HepG2 (cell line): ENCODE measurements around the gene TXNRD2. TPM values are rescaled to one million over a fixed set of nuclear protein-coding genes. Genes with fewer than 3 reads are reported as not detected.
A peak's percentile ranks its signal among the peaks of the same experiment; 100 is the strongest.

Experiments used
- ATAC-seq: fragments of 200-7000 bp; cut with Tn5 transposase; 3 replicates; pipeline ENCODE4 v1.9.1; 2020; ENCODE audit warnings: mild to moderate bottlenecking, moderate library complexity
- BruUV-seq: library from RNA; stranded (reverse); fragments of 400-500 nt; replicated peaks from 2 replicates; lab custom pipeline; 2021; lab: Mats Ljungman, UMichigan
- CTCF ChIA-PET: fragments of 300-600 bp; formaldehyde crosslinking; extraction: SDS; loops from one replicate; lab custom pipeline; 2021; ENCODE audit warnings: low total read pairs, inconsistent platforms, low intra/inter-chr PET ratio; lab: Yijun Ruan, JAX
- POLR2A ChIA-PET: fragments of 350-600 bp; sonication (Branson Sonifier 250); formaldehyde crosslinking; loops from one replicate; lab custom pipeline; 2020; ENCODE audit warnings: antibody characterized with exemption, inconsistent platforms; lab: Yijun Ruan, JAX
- DNase-seq: peaks from one replicate; pipeline ENCODE4 v3.0.0-alpha.2; 2015; ENCODE audit warnings: low spot score
- FAIRE-seq: peaks from 3 replicates; lab custom pipeline; 2011; peaks lifted over from hg19 to GRCh38; lab: Jason Lieb, UNC
- H2AFZ ChIP-seq: one replicate; pipeline ENCODE4 v1.6.1; 2011; ENCODE audit warnings: low read length, inconsistent platforms
- H3K27ac ChIP-seq: fragments of 300-600 bp; 3 replicates; pipeline ENCODE4 v1.8.0; 2011; ENCODE audit warnings: mixed run types, mild to moderate bottlenecking, mixed read lengths, low read length, inconsistent platforms; ENCODE audit not compliant: insufficient read depth; ENCODE audit errors: extremely low read length
- H3K27me3 ChIP-seq, 2 experiments: fragments of 200-600 bp in 1 of 2; 2 replicates in 1 of 2; 3 replicates in 1 of 2; pipeline versions ENCODE4 v1.6.0 to v1.8.0; 2011; ENCODE audit warnings: low read length in 2 of 2, mild to moderate bottlenecking in 2 of 2, moderate library complexity in 2 of 2, inconsistent platforms in 1 of 2; ENCODE audit not compliant: insufficient read depth in 2 of 2, control insufficient read depth in 1 of 2
- H3K36me3 ChIP-seq, 2 experiments: fragments of 200-600 bp in 1 of 2; replicated peaks in 1 of 2; 2 replicates in 1 of 2; 3 replicates in 1 of 2; pipeline versions ENCODE4 v1.5.1 to v1.8.0; 2011; ENCODE audit warnings: low read length in 2 of 2, inconsistent platforms in 1 of 2; ENCODE audit not compliant: insufficient read depth in 2 of 2, control insufficient read depth in 1 of 2
- H3K4me1 ChIP-seq: 2 replicates; pipeline ENCODE4 v1.5.1; 2012; ENCODE audit warnings: low read length, inconsistent platforms; ENCODE audit not compliant: insufficient read depth
- H3K4me2 ChIP-seq: 2 replicates; pipeline ENCODE4 v1.6.0; 2011; ENCODE audit warnings: low read depth, low read length, inconsistent platforms
- H3K4me3 ChIP-seq, 3 experiments: fragments of 200-600 bp in 1 of 3; sonication (generic), shearing (Covaris generic) in 1 of 3; replicated peaks in 1 of 3; 2 replicates each; pipeline ENCODE4 v1.5.1; 2011 to 2016; ENCODE audit warnings: low read length in 3 of 3, inconsistent platforms in 2 of 3, low read depth in 2 of 3, mild to moderate bottlenecking in 2 of 3, control low read depth in 1 of 3, mixed read lengths in 1 of 3; ENCODE audit not compliant: insufficient read depth in 1 of 3
- H3K79me2 ChIP-seq: one replicate; pipeline ENCODE4 v1.6.1; 2011; ENCODE audit warnings: low read length, inconsistent platforms; ENCODE audit not compliant: insufficient read depth
- H3K9ac ChIP-seq: 2 replicates; pipeline ENCODE4 v1.6.0; 2011; ENCODE audit warnings: mild to moderate bottlenecking, low read depth, low read length, inconsistent platforms; ENCODE audit not compliant: insufficient read depth
- H3K9me3 ChIP-seq: 2 replicates; pipeline ENCODE4 v1.5.1; 2012; ENCODE audit warnings: mild to moderate bottlenecking, low read length
- H4K20me1 ChIP-seq: 2 replicates; pipeline ENCODE4 v1.6.0; 2011; ENCODE audit warnings: inconsistent platforms, mild to moderate bottlenecking, low read length, moderate library complexity; ENCODE audit not compliant: insufficient read depth
- TEAD3 ChIP-seq: optimal IDR thresholded peaks from 2 replicates; pipeline ENCODE3; 2016; ENCODE audit warnings: borderline replicate concordance
- ZFP36L1 ChIP-seq: sonication (generic); formaldehyde crosslinking; IDR thresholded peaks from 2 replicates; pipeline ENCODE4 v1.8.0; 2022; ENCODE audit warnings: mild to moderate bottlenecking, missing genetic modification reagents, moderate library complexity
- ZNF121 ChIP-seq: sonication (generic); formaldehyde crosslinking; IDR thresholded peaks from 2 replicates; pipeline ENCODE4 v1.5.0; 2020; ENCODE audit warnings: mild to moderate bottlenecking, missing genetic modification reagents
- ZNF362 ChIP-seq: sonication (generic); formaldehyde crosslinking; IDR thresholded peaks from 2 replicates; pipeline ENCODE4 v1.4.0; 2020; ENCODE audit warnings: missing genetic modification reagents, mild to moderate bottlenecking, borderline replicate concordance
- WGBS: methylation state at CpG from one replicate; pipeline ENCODE4 v1.1.6; 2017; ENCODE audit warnings: low lambda C conversion rate; 5-methylcytosine and 5-hydroxymethylcytosine counted together
- in situ Hi-C: cut with HindIII; loops from 2 replicates; pipeline ENCODE4 v1.10.0; 2017; ENCODE audit warnings: low pct_unique_long_range_greater_than_20kb; ENCODE audit not compliant: extremely low pct_ligation_motif_present
- intact Hi-C: fragments of 100-400 bp; cut with micrococcal nuclease; formaldehyde crosslinking; loops from one replicate; pipeline ENCODE4 v1.10.0; 2022; ENCODE audit not compliant: unreplicated experiment
- polyA plus RNA-seq, 8 experiments: library from polyadenylated mRNA; depleted of rRNA in 3 of 8; stranded (reverse) in 7 of 8; unstranded in 1 of 8; fragments of >200 nt; fragmentation: Illumina TruSeq in 4 of 8; extraction: Trizol in 4 of 8; gene quantifications; 2 replicates each; pipeline versions ENCODE4 v1.2.1 to v1.2.3, GENCODE V29; 2011 to 2016; ENCODE audit warnings: low read depth in 4 of 8, missing spikeins in 1 of 8, mixed read lengths in 1 of 8; ENCODE audit not compliant: insufficient read depth in 1 of 8
- total RNA-seq, 5 experiments: library from RNA; depleted of rRNA; stranded (reverse); fragments of >200 nt; fragmentation: Illumina TruSeq; extraction: Trizol; gene quantifications; 2 replicates each; pipeline ENCODE4 v1.2.3, GENCODE V29; 2016; ENCODE audit warnings: low read depth in 1 of 5
- TF ChIP-seq, protein P1 (sequence below): sonication (generic); formaldehyde crosslinking; IDR thresholded peaks from 2 replicates; pipeline ENCODE4 v1.4.0; 2020; ENCODE audit warnings: mild to moderate bottlenecking, low read depth, missing genetic modification reagents

TXNRD2 gene
- total and polyA plus RNA-seq, 2 of the 13 experiments (the other 11 are each of a cell fraction or from before 2014, with no cell fraction given), result 17.5 to 18.6 TPM

DNA sequence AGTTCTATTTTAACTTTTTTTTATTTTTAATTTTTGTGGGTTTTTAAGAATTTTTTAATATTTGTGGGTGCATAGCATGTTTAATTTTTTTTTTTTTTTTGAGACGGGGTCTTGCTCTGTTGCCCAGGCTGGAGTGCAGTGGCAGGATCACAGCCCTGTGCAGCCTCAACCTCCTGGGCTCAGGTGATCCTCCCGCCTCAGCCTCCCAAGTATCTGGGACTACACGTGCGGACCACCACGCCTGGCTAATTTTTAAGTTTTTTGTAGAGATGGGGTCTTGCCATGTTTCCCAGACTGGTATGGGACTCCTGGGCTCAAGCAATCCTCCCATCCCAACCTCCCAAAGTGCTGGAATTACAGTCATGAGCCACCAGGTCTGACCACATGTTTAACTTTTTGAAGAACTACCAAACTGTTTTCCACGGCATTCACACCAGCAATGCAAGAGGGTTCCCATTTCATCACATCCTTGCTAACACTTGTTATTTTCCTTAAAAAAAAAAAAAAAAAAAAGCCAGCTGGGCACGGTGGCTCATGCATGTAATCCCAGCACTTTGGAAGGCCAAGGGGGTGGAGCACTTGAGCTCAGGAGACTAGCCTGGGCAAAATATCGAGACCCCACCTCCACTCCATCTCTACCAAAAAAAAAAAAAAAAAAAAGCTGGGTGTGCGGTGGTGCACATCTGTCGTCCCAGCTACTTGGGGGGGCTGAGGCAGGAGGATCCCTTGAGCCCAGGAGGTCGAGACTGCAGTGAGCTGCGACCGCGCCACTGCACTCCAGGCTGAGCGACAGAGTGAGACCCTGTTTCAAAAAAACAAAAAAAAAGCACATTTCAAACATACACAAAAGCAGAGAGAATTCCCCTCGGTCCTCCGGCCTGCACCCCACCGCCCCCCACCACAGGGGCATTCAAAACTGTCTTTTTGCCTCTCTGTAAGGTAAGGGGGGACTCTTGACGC lies 16.7 kb upstream of the TXNRD2 start:
- in situ Hi-C loops, result no loop called here
- peak overlapping the region; percentile 85 for H3K9ac ChIP-seq

More for the DNA sequence above, 16.7 kb upstream of the TXNRD2 start:
- POLR2A ChIA-PET, result interaction anchor here (0.7 to 2.8 kb wide), 5 partner anchors 11 to 69 kb away, joined by 3 to 14 read pairs (median 8); partner anchors contain the start of genes COMT and TXNRD2
- 0 out of 5 replicates have a peak, but pooled peaks cover 0 to 4% of the 10 kb centered on the region in 2 experiments for H3K36me3 ChIP-seq
- no peak for DNase-seq
- H2AFZ ChIP-seq, result no peak overlapping the region
- BruUV-seq, result TSS peak; percentile 93
- no peaks in the 10 kb centered on the region for H4K20me1 ChIP-seq
- CTCF ChIA-PET, result no interaction called here
- no peak for ATAC-seq
- peak overlapping the region; percentile 100 for H3K4me2 ChIP-seq
- 79% methylated on average over 19 of the region's 19 CpGs for WGBS
- TF ChIP-seq, protein P1, sequence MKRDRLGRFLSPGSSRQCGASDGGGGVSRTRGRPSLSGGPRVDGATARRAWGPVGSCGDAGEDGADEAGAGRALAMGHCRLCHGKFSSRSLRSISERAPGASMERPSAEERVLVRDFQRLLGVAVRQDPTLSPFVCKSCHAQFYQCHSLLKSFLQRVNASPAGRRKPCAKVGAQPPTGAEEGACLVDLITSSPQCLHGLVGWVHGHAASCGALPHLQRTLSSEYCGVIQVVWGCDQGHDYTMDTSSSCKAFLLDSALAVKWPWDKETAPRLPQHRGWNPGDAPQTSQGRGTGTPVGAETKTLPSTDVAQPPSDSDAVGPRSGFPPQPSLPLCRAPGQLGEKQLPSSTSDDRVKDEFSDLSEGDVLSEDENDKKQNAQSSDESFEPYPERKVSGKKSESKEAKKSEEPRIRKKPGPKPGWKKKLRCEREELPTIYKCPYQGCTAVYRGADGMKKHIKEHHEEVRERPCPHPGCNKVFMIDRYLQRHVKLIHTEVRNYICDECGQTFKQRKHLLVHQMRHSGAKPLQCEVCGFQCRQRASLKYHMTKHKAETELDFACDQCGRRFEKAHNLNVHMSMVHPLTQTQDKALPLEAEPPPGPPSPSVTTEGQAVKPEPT (CRISPR knock-in tag), result no peak
- TF ChIP-seq TEAD3, result no peak
- peak; percentile 19; the same call in 1 of the 2 replicates for TF ChIP-seq ZNF362 (CRISPR knock-in tag)
- peak; percentile 72; the same call in 1 of the 2 replicates for TF ChIP-seq ZNF121 (CRISPR knock-in tag)
- TF ChIP-seq ZFP36L1 (CRISPR knock-in tag), result peak; percentile 61; the same call in 1 of the 2 replicates
- no peaks in the 10 kb centered on the region for H3K9me3 ChIP-seq
- peaks cover 2% of the 10 kb centered on the region for H3K79me2 ChIP-seq
- intact Hi-C loops, result no loop called here
- H3K4me1 ChIP-seq, result peaks cover 63% of the 10 kb centered on the region
- no peak for FAIRE-seq
- peak overlapping the region; percentile 99 for H3K27ac ChIP-seq
- H3K27me3 ChIP-seq, result no peaks in the 10 kb centered on the region
- H3K4me3 ChIP-seq, result peak overlapping the region; percentile 56 to 83 (median 64)
